OCI-LY1 (cell line): ENCODE results near the gene TTC12.

ENCODE experiments used
- H2AFZ ChIP-seq: fragments of 200-600 bp; sonication (generic), shearing (Covaris generic); 2 replicates; pipeline ENCODE4 v1.6.0; 2014; ENCODE audit warnings: antibody characterized with exemption, mild to moderate bottlenecking, low read length
- H3F3A ChIP-seq: fragments of 200-600 bp; sonication (generic), shearing (Covaris generic); 2 replicates; pipeline ENCODE4 v1.6.0; 2014; ENCODE audit warnings: mild to moderate bottlenecking, antibody characterized with exemption, low read length, moderate library complexity; ENCODE audit not compliant: insufficient read depth
- H3K27ac ChIP-seq: fragments of 200-600 bp; sonication (generic); 2 replicates; pipeline ENCODE4 v1.5.1; 2014; ENCODE audit warnings: low read length, mixed run types, mild to moderate bottlenecking, low read depth; ENCODE audit not compliant: poor library complexity, severe bottlenecking
- H3K27me3 ChIP-seq: fragments of 200-600 bp; sonication (generic); 2 replicates; pipeline ENCODE4 v1.6.0; 2014; ENCODE audit warnings: antibody characterized with exemption, mild to moderate bottlenecking, low read length, moderate library complexity; ENCODE audit not compliant: insufficient read depth
- H3K36me3 ChIP-seq: fragments of 200-600 bp; sonication (generic); 2 replicates; pipeline ENCODE4 v1.6.1; 2014; ENCODE audit warnings: mild to moderate bottlenecking, antibody characterized with exemption, low read length, moderate library complexity, mixed read lengths; ENCODE audit not compliant: insufficient read depth
- H3K4me1 ChIP-seq: fragments of 200-600 bp; sonication (generic); 2 replicates; pipeline ENCODE4 v1.5.1; 2014; ENCODE audit warnings: mild to moderate bottlenecking, low read length, moderate library complexity; ENCODE audit not compliant: insufficient read depth, severe bottlenecking
- H3K4me2 ChIP-seq: fragments of 200-600 bp; sonication (generic), shearing (Covaris generic); 2 replicates; pipeline ENCODE4 v1.6.1; 2014; ENCODE audit warnings: low read length
- H3K4me3 ChIP-seq: fragments of 200-600 bp; sonication (generic); 2 replicates; pipeline ENCODE4 v1.5.1; 2014; ENCODE audit warnings: low read length, low read depth, mild to moderate bottlenecking, mixed read lengths; ENCODE audit not compliant: poor library complexity, severe bottlenecking
- H3K79me2 ChIP-seq: fragments of 200-600 bp; shearing (Covaris generic); 2 replicates; pipeline ENCODE4 v1.6.1; 2016; ENCODE audit warnings: mixed run types, low read length, mixed read lengths; ENCODE audit not compliant: insufficient read depth
- H3K9ac ChIP-seq: fragments of 200-600 bp; sonication (generic), shearing (Covaris generic); 2 replicates; pipeline ENCODE4 v1.6.1; 2014; ENCODE audit warnings: mild to moderate bottlenecking, low read length, mixed read lengths
- H3K9me2 ChIP-seq: fragments of 200-600 bp; sonication (generic), shearing (Covaris generic); 2 replicates; pipeline ENCODE4 v1.6.1; 2014; ENCODE audit warnings: low read depth, mild to moderate bottlenecking, low read length, mixed read lengths
- H3K9me3 ChIP-seq: fragments of 200-600 bp; shearing (Covaris generic); 2 replicates; pipeline ENCODE4 v1.6.1; 2014; ENCODE audit warnings: low read length, mixed read lengths
- H4K20me1 ChIP-seq: fragments of 200-600 bp; sonication (generic), shearing (Covaris generic); 2 replicates; pipeline ENCODE4 v1.6.0; 2016; ENCODE audit warnings: mild to moderate bottlenecking, low read length; ENCODE audit not compliant: insufficient read depth
- CTCF ChIP-seq: fragments of 200-600 bp; sonication (generic), shearing (Covaris generic); IDR thresholded peaks from 2 replicates; pipeline ENCODE4 v1.5.1; 2017; ENCODE audit warnings: mild to moderate bottlenecking, antibody characterized with exemption, low read length, moderate library complexity, mixed read lengths
- EZH2 ChIP-seq: fragments of 200-600 bp; sonication (generic), shearing (Covaris generic); IDR thresholded peaks from 2 replicates; pipeline ENCODE4 v1.8.0; 2017; ENCODE audit warnings: borderline replicate concordance, mixed run types, mild to moderate bottlenecking, antibody characterized with exemption, low read length, moderate library complexity, mixed read lengths

Gene TTC12

GRCh38 chr11:113398669-113399430, 84.5 kb downstream of the TTC12 start:
- H2AFZ ChIP-seq, result no peak overlapping the region
- TF ChIP-seq EZH2, result no peak
- no peak for TF ChIP-seq CTCF
- H3K9me2 ChIP-seq, result no peaks in the 10 kb centered on the region
- no peaks in the 10 kb centered on the region for H3K36me3 ChIP-seq
- H3K79me2 ChIP-seq, result no peaks in the 10 kb centered on the region
- no peaks in the 10 kb centered on the region for H3F3A ChIP-seq
- no peaks in the 10 kb centered on the region for H3K4me1 ChIP-seq
- no peaks in the 10 kb centered on the region for H4K20me1 ChIP-seq
- no peak overlapping the region for H3K4me3 ChIP-seq
- H3K9ac ChIP-seq, result no peak overlapping the region
- H3K27ac ChIP-seq, result no peak overlapping the region
- no peak overlapping the region for H3K4me2 ChIP-seq
- 0 out of 2 replicates have a peak, but pooled peaks cover 3% of the 10 kb centered on the region for H3K27me3 ChIP-seq
- H3K9me3 ChIP-seq, result no peaks in the 10 kb centered on the region

- no peaks in the 10 kb centered on the region for H3K9me2 ChIP-seq
- H3K4me1 ChIP-seq, result no peaks in the 10 kb centered on the region
- TF ChIP-seq CTCF, result no peak
- TF ChIP-seq EZH2, result no peak
- H3K36me3 ChIP-seq, result no peaks in the 10 kb centered on the region
- no peaks in the 10 kb centered on the region for H3K27me3 ChIP-seq
- no peaks in the 10 kb centered on the region for H3F3A ChIP-seq
- H3K4me3 ChIP-seq, result no peak overlapping the region
- H3K79me2 ChIP-seq, result no peaks in the 10 kb centered on the region
- H4K20me1 ChIP-seq, result no peaks in the 10 kb centered on the region
- H3K9ac ChIP-seq, result no peak overlapping the region
- no peaks in the 10 kb centered on the region for H3K9me3 ChIP-seq
- H3K4me2 ChIP-seq, result no peak overlapping the region
- no peak overlapping the region for H3K27ac ChIP-seq
- H2AFZ ChIP-seq, result no peak overlapping the region
Measured at GRCh38 chr11:113400631-113401230, 86.3 kb downstream of the TTC12 start.

GRCh38 chr11:113401718-113402117, 87.3 kb downstream of the TTC12 start:
- Histone ChIP-seq H3K4me3 (no peak overlapping the region), H3K9me2 (no peaks in the 10 kb centered on the region), H3F3A (no peaks in the 10 kb centered on the region), H3K9ac (no peak overlapping the region), H3K4me1 (no peaks in the 10 kb centered on the region), H3K36me3 (no peaks in the 10 kb centered on the region), H3K27ac (no peak overlapping the region), H3K79me2 (no peaks in the 10 kb centered on the region), H2AFZ (no peak overlapping the region), H3K27me3 (no peaks in the 10 kb centered on the region), H4K20me1 (no peaks in the 10 kb centered on the region), H3K9me3 (no peaks in the 10 kb centered on the region), H3K4me2 (no peak overlapping the region)
- TF ChIP-seq EZH2 (no peak), CTCF (no peak)
